Keratinocyte (primary cell): ENCODE measurements around the gene BTRC. TPM values are rescaled to one million over a fixed set of nuclear protein-coding genes. Genes with fewer than 3 reads are reported as not detected.

Source experiments
- DNase-seq: peaks from one replicate; pipeline ENCODE4 v3.0.0-alpha.2; 2011; ENCODE audit warnings: low read depth, missing footprints, low spot score
- FAIRE-seq: peaks from 2 replicates; lab custom pipeline; 2011; peaks lifted over from hg19 to GRCh38; lab: Jason Lieb, UNC
- H2AFZ ChIP-seq: 2 replicates; pipeline ENCODE4 v1.6.0; 2012; ENCODE audit warnings: low read length, control low read depth, inconsistent platforms; ENCODE audit not compliant: control insufficient read depth
- H3K27ac ChIP-seq: 2 replicates; pipeline ENCODE4 v1.5.1; 2011; ENCODE audit warnings: low read length; ENCODE audit not compliant: control insufficient read depth, insufficient read depth
- H3K27me3 ChIP-seq: 3 replicates; pipeline ENCODE4 v1.6.0; 2011; ENCODE audit warnings: low read length; ENCODE audit not compliant: control insufficient read depth, insufficient read depth; ENCODE audit errors: extremely low read depth
- H3K36me3 ChIP-seq, 2 experiments: 2 replicates in 1 of 2; 3 replicates in 1 of 2; pipeline ENCODE4 v1.5.1; 2011; ENCODE audit warnings: low read length in 2 of 2, mild to moderate bottlenecking in 1 of 2; ENCODE audit not compliant: control insufficient read depth in 2 of 2, insufficient read depth in 2 of 2; ENCODE audit errors: extremely low read depth in 1 of 2
- H3K4me1 ChIP-seq: 3 replicates; pipeline ENCODE4 v1.5.1; 2011; ENCODE audit warnings: low read length; ENCODE audit not compliant: control insufficient read depth, insufficient read depth; ENCODE audit errors: extremely low read depth
- H3K4me2 ChIP-seq: 3 replicates; pipeline ENCODE4 v1.6.0; 2011; ENCODE audit warnings: low read depth, low read length; ENCODE audit not compliant: control insufficient read depth, insufficient read depth; ENCODE audit errors: extremely low read depth
- H3K4me3 ChIP-seq, 3 experiments: fragments of 200-600 bp in 1 of 3; sonication (generic) in 1 of 3; 2 replicates in 2 of 3; 3 replicates in 1 of 3; pipeline ENCODE4 v1.5.1; 2011 to 2016; ENCODE audit warnings: low read length in 3 of 3, mild to moderate bottlenecking in 3 of 3, control low read depth in 2 of 3, inconsistent platforms in 1 of 3, low read depth in 1 of 3, mixed read lengths in 1 of 3, mixed run types in 1 of 3, moderate library complexity in 1 of 3; ENCODE audit not compliant: control insufficient read depth in 2 of 3, insufficient read depth in 2 of 3; ENCODE audit errors: extremely low read depth in 1 of 3
- H3K79me2 ChIP-seq: 2 replicates; pipeline ENCODE4 v1.6.0; 2012; ENCODE audit warnings: low read length; ENCODE audit not compliant: control insufficient read depth, insufficient read depth
- H3K9ac ChIP-seq: 3 replicates; pipeline ENCODE4 v1.6.0; 2011; ENCODE audit warnings: low read length; ENCODE audit not compliant: control insufficient read depth, insufficient read depth; ENCODE audit errors: extremely low read depth
- H3K9me1 ChIP-seq: 3 replicates; pipeline ENCODE4 v1.6.0; 2011; ENCODE audit warnings: low read length; ENCODE audit not compliant: control insufficient read depth, insufficient read depth; ENCODE audit errors: extremely low read depth
- H3K9me3 ChIP-seq: 2 replicates; pipeline ENCODE4 v1.5.1; 2012; ENCODE audit warnings: low read depth, low read length; ENCODE audit not compliant: control insufficient read depth
- H4K20me1 ChIP-seq: 3 replicates; pipeline ENCODE4 v1.6.0; 2011; ENCODE audit warnings: low read length; ENCODE audit not compliant: control insufficient read depth, insufficient read depth; ENCODE audit errors: extremely low read depth
- EZH2 ChIP-seq: IDR thresholded peaks from one replicate; pipeline ENCODE4 v1.6.1; 2012; ENCODE audit warnings: inconsistent platforms, mild to moderate bottlenecking, low read length, moderate library complexity
- dilution Hi-C: fragments of 300-500 bp; cut with MboI; formaldehyde crosslinking; loops from one replicate; pipeline ENCODE4 v1.7.0; 2020; ENCODE audit warnings: low sequenced_read_pairs; ENCODE audit not compliant: extremely low pct_ligation_motif_present
- polyA plus RNA-seq, 5 experiments: library from polyadenylated mRNA; depleted of rRNA in 3 of 5; stranded (reverse) in 3 of 5; stranded (forward) in 1 of 5; unstranded in 1 of 5; fragments of >200 nt; gene quantifications; 1 replicate in 1 of 5; 2 replicates in 3 of 5; 3 replicates in 1 of 5; pipeline versions ENCODE4 v1.2.1 to v1.2.3, GENCODE V29; 2011 to 2012; ENCODE audit warnings: missing spikeins in 2 of 5, low read depth in 1 of 5, low replicate concordance in 1 of 5
- TF ChIP-seq, protein P1 (sequence below), 3 experiments: IDR thresholded peaks in 1 of 3; conservative IDR thresholded peaks in 1 of 3; optimal IDR thresholded peaks in 1 of 3; 2 replicates in 2 of 3; 3 replicates in 1 of 3; pipeline versions ENCODE3 to v1.5.1; 2011; ENCODE audit warnings: low read length in 3 of 3, mild to moderate bottlenecking in 3 of 3, moderate library complexity in 2 of 3, control low read depth in 1 of 3, inconsistent platforms in 1 of 3; ENCODE audit not compliant: insufficient read depth in 2 of 3; ENCODE audit errors: extremely low read depth in 1 of 3

Gene BTRC
- polyA plus RNA-seq, 1 donor (not counting 4 experiments of a cell fraction or from before 2014, with no cell fraction given): 21.7 TPM

DNA sequence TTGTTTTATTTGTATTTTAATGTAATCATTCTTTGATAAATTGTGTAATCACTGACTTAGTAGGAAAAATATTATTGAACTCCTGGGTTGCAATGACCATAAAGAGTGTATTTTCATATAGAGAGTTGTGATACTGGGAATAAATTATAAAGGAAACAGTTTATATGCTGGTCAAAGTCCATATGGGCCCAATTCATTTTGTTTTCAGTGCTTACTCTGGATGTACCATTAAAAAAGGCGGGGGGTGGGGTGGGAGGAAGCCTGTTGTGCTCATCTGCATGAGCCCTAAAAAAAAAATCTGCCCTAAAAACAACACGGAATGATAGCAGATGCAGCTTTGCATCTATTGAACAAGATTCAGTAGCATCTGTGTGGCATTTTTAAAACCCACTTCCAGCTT lies 114.2 kb downstream of the BTRC start:
- no peaks in the 10 kb centered on the region for H3K27me3 ChIP-seq
- no peaks in the 10 kb centered on the region for H3K4me1 ChIP-seq
- H3K4me3 ChIP-seq: no peak overlapping the region
- H3K4me2 ChIP-seq: no peak overlapping the region
- H3K9me3 ChIP-seq: no peaks in the 10 kb centered on the region
- DNase-seq: no peak
- dilution Hi-C loops: no loop called here
- no peaks in the 10 kb centered on the region for H3K9me1 ChIP-seq
- no peak overlapping the region for H3K27ac ChIP-seq
- no peaks in the 10 kb centered on the region for H4K20me1 ChIP-seq
- no peak for FAIRE-seq
- H3K36me3 ChIP-seq: no peaks in the 10 kb centered on the region
- no peak overlapping the region for H3K9ac ChIP-seq
- no peak for TF ChIP-seq EZH2
- TF ChIP-seq, protein P1, sequence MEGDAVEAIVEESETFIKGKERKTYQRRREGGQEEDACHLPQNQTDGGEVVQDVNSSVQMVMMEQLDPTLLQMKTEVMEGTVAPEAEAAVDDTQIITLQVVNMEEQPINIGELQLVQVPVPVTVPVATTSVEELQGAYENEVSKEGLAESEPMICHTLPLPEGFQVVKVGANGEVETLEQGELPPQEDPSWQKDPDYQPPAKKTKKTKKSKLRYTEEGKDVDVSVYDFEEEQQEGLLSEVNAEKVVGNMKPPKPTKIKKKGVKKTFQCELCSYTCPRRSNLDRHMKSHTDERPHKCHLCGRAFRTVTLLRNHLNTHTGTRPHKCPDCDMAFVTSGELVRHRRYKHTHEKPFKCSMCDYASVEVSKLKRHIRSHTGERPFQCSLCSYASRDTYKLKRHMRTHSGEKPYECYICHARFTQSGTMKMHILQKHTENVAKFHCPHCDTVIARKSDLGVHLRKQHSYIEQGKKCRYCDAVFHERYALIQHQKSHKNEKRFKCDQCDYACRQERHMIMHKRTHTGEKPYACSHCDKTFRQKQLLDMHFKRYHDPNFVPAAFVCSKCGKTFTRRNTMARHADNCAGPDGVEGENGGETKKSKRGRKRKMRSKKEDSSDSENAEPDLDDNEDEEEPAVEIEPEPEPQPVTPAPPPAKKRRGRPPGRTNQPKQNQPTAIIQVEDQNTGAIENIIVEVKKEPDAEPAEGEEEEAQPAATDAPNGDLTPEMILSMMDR (optimal IDR thresholded peaks at IDR 0.05 in 1 of 3, IDR thresholded peaks at IDR 0.05 in 1 of 3, conservative IDR thresholded peaks at IDR 0.05 in 1 of 3; ENCODE audit: extremely low read depth in 1 of 3, insufficient read depth in 2 of 3, low read length in 3 of 3): no peak
- no peak overlapping the region for H2AFZ ChIP-seq
- no peaks in the 10 kb centered on the region for H3K79me2 ChIP-seq

DNA sequence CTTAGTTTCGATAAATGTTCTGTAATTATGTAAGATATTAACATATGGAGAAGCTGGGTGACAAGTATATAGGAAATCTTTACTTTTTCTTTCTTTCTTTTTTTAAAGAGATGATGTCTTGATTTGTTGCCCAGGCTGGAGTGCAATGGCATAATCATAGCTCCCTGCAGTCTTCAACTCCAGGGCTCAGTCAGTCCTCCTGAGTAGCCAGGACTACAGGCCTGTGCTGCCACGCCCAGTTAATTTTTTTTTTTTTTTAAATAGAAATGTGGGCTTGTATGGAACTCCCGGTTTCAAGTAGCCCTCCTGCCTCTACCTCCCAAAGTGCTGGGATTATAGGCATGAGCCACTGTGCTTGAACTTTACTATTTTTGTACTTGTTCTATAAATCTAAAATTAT lies 122.4 kb downstream of the BTRC start:
- H4K20me1 ChIP-seq: no peaks in the 10 kb centered on the region

More for the DNA sequence above, 122.4 kb downstream of the BTRC start:
- Histone ChIP-seq H3K9me3 (no peaks in the 10 kb centered on the region), H3K4me1 (no peaks in the 10 kb centered on the region), H2AFZ (no peak overlapping the region), H3K27ac (no peak overlapping the region), H3K27me3 (no peaks in the 10 kb centered on the region), H3K4me3 (no peak overlapping the region), H3K79me2 (no peaks in the 10 kb centered on the region), H3K9me1 (no peaks in the 10 kb centered on the region), H3K9ac (no peak overlapping the region), H3K36me3 (no peaks in the 10 kb centered on the region), H3K4me2 (no peak overlapping the region)
- no peak for DNase-seq
- no peak for FAIRE-seq
- dilution Hi-C loops: no loop called here
- TF ChIP-seq EZH2: no peak
- TF ChIP-seq, protein P1 (optimal IDR thresholded peaks at IDR 0.05 in 1 of 3, IDR thresholded peaks at IDR 0.05 in 1 of 3, conservative IDR thresholded peaks at IDR 0.05 in 1 of 3; ENCODE audit: extremely low read depth in 1 of 3, insufficient read depth in 2 of 3, low read length in 3 of 3): no peak
